ENCODE measurements around the gene JAKMIP3.

JAKMIP3 gene

DNA sequence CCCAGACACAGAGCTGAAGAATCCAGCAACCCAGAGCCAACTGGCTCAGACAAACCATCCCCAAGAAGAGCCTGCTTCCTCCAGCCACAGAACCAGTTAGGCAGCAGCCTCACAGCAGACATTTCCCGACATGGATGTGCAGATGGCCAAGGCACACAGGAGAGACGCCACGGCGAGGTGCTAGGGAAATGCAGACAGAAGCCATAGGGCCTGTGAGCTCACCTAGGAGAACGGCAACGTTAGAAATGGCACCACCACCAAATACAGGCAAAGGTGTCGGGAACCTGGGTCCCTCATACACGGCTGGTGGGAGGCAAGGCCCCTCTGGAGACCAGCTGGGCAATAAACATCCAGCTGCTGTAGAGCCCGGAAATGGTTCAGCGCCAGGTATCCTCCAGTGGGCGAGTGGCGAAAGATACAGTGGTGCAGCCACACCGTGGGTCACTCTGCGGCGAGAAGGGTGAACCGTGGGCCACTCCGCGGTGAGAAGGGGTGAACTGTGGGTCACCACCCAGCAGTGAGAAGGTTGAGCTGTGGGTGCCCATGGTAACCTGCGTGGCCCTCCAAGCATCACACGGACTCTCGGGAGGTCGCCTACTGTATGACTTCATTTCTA is 31.2 kb downstream of the JAKMIP3 start:
- no peaks in the 10 kb centered on the region for H3K36me3 ChIP-seq
- H3K4me1 ChIP-seq: no peaks in the 10 kb centered on the region
- H3K27me3 ChIP-seq: peaks cover 0 to 20% of the 10 kb centered on the region in 2 donors
- no peak overlapping the region for H3K4me3 ChIP-seq
- no peak overlapping the region for H3K27ac ChIP-seq
- TF ChIP-seq, protein P1, sequence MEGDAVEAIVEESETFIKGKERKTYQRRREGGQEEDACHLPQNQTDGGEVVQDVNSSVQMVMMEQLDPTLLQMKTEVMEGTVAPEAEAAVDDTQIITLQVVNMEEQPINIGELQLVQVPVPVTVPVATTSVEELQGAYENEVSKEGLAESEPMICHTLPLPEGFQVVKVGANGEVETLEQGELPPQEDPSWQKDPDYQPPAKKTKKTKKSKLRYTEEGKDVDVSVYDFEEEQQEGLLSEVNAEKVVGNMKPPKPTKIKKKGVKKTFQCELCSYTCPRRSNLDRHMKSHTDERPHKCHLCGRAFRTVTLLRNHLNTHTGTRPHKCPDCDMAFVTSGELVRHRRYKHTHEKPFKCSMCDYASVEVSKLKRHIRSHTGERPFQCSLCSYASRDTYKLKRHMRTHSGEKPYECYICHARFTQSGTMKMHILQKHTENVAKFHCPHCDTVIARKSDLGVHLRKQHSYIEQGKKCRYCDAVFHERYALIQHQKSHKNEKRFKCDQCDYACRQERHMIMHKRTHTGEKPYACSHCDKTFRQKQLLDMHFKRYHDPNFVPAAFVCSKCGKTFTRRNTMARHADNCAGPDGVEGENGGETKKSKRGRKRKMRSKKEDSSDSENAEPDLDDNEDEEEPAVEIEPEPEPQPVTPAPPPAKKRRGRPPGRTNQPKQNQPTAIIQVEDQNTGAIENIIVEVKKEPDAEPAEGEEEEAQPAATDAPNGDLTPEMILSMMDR (IDR thresholded peaks at IDR 0.05): no peak
- no peaks in the 10 kb centered on the region for H3K9me3 ChIP-seq
- DNase-seq: no peak
- intact Hi-C loops (cut with DNase I; ENCODE audit: low total_unique reads): no loop called here

DNA sequence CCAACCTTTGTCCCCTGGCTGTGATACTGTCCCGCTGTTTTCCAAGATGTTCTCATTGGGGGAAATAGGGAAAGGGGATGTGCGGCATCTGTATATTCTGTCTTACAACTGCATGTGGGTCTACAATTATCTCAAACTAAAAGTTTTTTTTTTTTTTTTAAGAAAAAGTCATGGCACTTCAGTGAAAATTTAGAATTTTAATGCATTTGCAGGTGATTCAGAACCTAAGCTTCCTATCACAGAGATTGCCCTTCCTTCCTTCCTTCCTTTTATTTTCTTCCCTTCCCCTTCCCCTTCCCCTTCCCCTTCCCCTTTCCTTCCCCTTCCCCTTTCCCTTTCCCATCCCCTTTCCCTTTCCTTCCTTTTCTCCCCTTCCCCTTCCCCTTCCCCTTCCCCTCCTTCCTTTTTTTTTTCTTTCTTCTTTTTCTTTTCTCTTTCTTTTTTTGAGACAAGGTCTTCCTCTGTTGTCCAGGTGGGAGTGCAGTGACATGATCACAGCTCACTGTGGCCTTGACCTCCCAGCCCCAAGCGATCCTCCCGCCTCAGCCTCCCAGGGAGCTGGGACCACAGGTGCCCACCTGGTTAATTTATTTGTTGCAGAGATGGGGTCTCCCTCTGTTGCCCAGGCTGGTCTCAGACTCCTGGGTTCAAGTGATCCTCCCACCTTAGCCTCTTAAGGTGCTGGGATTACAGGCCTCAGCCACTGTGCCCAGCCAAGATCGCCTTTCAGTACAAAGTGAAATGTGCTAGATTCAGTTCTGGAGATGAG is 32.0 kb downstream of the JAKMIP3 start:
- TF ChIP-seq, protein P1 (IDR thresholded peaks at IDR 0.05): no peak

DNA sequence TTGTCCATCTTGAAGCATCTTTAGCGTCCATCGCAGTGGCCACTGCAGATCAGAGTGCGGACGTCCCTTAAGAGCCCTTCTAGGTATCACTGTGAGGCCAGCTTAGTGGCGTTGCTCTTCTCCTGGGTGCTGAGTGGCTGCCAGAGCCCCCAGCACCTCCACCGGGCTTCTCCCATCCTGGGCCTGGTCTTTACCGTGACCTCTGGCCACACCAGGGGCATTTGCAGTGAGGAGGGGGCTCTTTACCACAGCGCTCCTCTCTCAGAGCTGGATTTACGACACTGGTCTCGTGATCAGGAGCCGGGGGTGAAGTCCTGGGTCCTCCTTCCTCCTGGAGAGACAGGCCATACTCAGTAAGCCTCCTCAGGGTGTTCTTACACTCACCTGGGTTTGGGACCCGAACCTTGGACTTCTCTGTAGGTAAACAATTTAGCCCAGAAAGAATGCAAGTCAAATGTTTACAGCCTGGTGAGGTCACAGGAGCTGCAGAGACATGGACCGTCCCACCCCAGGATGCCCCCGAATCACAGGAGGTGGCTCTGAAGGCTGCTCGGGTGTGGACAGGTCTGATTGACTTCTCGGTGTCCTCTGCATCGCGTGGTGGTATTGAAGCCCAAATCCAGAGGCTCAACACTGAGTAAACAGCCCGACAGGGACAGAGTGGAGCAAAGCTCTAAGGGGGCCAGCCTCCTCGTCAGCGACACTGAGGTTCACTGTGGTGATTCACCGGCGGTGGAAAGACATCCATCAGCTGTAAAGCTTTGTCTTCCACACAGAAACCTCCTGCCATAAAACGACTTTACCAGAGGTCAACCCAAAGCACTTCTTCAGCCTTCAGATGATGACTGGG is 33.0 kb downstream of the JAKMIP3 start:
- no peak overlapping the region for H3K4me3 ChIP-seq
- H3K36me3 ChIP-seq: no peaks in the 10 kb centered on the region
- H3K27me3 ChIP-seq: peaks cover 0 to 20% of the 10 kb centered on the region in 2 donors
- no peak overlapping the region for H3K27ac ChIP-seq
- DNase-seq: no peak
- no peaks in the 10 kb centered on the region for H3K9me3 ChIP-seq
- TF ChIP-seq, protein P1 (IDR thresholded peaks at IDR 0.05): no peak
- H3K4me1 ChIP-seq: no peaks in the 10 kb centered on the region
- intact Hi-C loops (cut with DNase I; ENCODE audit: low total_unique reads): no loop called here

More for the DNA sequence above, 32.0 kb downstream of the JAKMIP3 start:
- Histone ChIP-seq H3K27me3 (peaks cover 0 to 20% of the 10 kb centered on the region in 2 donors), H3K4me3 (no peak overlapping the region), H3K9me3 (no peaks in the 10 kb centered on the region), H3K36me3 (no peaks in the 10 kb centered on the region), H3K4me1 (no peaks in the 10 kb centered on the region), H3K27ac (no peak overlapping the region)
- intact Hi-C loops (cut with DNase I; ENCODE audit: low total_unique reads): no loop called here
- DNase-seq: no peak

DNA sequence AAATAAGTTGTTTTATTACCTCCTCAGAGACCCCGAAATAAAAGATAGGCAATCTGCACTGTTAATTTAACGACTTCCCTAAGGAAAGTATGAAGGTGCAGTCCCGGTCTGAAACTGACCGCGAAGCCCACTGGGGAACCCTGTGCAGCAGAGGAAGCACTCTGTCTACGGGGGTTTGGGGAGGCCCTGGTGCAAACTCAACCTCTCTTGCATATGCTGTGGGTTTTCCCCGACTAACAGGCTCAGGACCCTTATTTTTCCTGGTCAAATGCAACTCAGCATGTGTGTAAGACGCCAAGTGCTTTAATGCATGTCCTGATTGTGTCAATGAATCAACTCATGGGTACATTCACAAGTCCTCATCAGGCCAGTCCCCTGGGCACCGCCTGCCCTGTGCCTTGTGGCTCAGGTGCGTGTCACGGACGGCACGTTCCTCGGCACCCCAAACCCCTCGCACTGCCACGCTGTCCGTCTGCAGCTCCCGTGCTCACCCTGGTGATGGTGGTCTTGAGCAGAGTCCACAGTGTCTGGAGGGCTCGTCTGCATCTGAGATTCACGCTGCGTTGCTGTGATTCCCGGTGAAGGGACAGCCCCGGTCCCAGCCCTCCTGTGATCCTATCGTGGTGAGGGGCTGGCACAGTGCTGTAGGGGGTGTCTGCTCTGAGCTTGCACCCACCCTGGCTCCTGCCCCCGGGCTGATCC is 33.8 kb downstream of the JAKMIP3 start:
- H3K4me3 ChIP-seq: no peak overlapping the region
- peaks cover 0 to 20% of the 10 kb centered on the region in 2 donors for H3K27me3 ChIP-seq
- H3K27ac ChIP-seq: no peak overlapping the region
- H3K4me1 ChIP-seq: no peaks in the 10 kb centered on the region
- no peaks in the 10 kb centered on the region for H3K36me3 ChIP-seq
- intact Hi-C loops (cut with DNase I; ENCODE audit: low total_unique reads): no loop called here
- DNase-seq: peak in 1 of 2 donors; percentile 46
- no peaks in the 10 kb centered on the region for H3K9me3 ChIP-seq
- TF ChIP-seq, protein P1 (IDR thresholded peaks at IDR 0.05): no peak

DNA sequence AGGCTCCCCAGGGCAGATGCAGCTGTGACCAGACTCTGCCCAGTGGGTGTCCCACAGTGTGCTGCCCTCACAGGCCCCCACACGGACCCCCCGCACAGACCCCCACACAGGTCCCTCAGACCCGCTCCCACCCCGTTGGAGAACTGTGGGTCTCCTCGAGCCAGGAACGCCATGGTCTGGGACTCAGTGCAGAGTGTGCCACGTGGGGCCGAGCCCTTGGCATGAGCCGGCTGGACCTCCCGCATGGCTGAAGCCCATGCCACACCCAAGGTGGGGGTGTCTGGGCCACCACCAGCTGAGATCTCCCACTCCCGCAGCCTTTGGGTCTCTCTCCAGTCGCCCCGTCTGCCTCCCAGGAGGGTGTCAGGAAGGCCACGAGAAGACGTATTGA is 34.3 kb downstream of the JAKMIP3 start:
- intact Hi-C loops (cut with DNase I; ENCODE audit: low total_unique reads): no loop called here
- H3K36me3 ChIP-seq: no peaks in the 10 kb centered on the region
- H3K27me3 ChIP-seq: peaks cover 0 to 15% of the 10 kb centered on the region in 2 donors
- no peak overlapping the region for H3K4me3 ChIP-seq
- no peak overlapping the region for H3K27ac ChIP-seq
- no peaks in the 10 kb centered on the region for H3K4me1 ChIP-seq
- no peak for DNase-seq
- TF ChIP-seq, protein P1 (IDR thresholded peaks at IDR 0.05): no peak
- no peaks in the 10 kb centered on the region for H3K9me3 ChIP-seq
